ENCODE data around the gene RNF223. TPM values are rescaled to one million over a fixed set of nuclear protein-coding genes. Genes with fewer than 3 reads are reported as not detected.
"Not testable (repeated sequence)": the region's sequence is repeated elsewhere in the genome, so short reads cannot be mapped to it uniquely, and the experiment has no call there.

RNF223 gene
- total and polyA plus RNA-seq, 4 donors = 0.20 TPM; not detected in 3

GRCh38 chr1:1030867-1031658 lies 43.0 kb downstream of the RNF223 start:
- not testable (repeated sequence) for H3K9me3 ChIP-seq (ENCODE audit: control insufficient read depth, insufficient read depth, low read length); H3K4me3 ChIP-seq (ENCODE audit: low read depth, low read length); H3K27me3 ChIP-seq (ENCODE audit: control insufficient read depth, insufficient read depth, low read length); H3K27ac ChIP-seq (ENCODE audit: low read depth, low read length)
- 46% methylated on average over 7 of the region's 7 CpGs for WGBS (ENCODE audit: insufficient coverage)
- peak in 1 of 6 donors; percentile 32 for DNase-seq (ENCODE audit: low read depth in 4 of 6, low spot score in 6 of 6)
- Histone ChIP-seq H3K4me1 (ENCODE audit: control insufficient read depth, insufficient read depth, low read length) (peaks cover 63% of the 10 kb centered on the region), H3K36me3 (ENCODE audit: control insufficient read depth, insufficient read depth, low read length) (peaks cover 56% of the 10 kb centered on the region)

GRCh38 chr1:1027791-1028190 lies 46.3 kb downstream of the RNF223 start:
- WGBS (ENCODE audit: insufficient coverage) = 78% methylated on average over 8 of the region's 17 CpGs
- Histone ChIP-seq H3K9me3 (ENCODE audit: control insufficient read depth, insufficient read depth, low read length) (no peaks in the 10 kb centered on the region), H3K4me1 (ENCODE audit: control insufficient read depth, insufficient read depth, low read length) (peaks cover 73% of the 10 kb centered on the region), H3K27me3 (ENCODE audit: control insufficient read depth, insufficient read depth, low read length) (no peaks in the 10 kb centered on the region), H3K36me3 (ENCODE audit: control insufficient read depth, insufficient read depth, low read length) (peaks cover 73% of the 10 kb centered on the region), H3K27ac (ENCODE audit: low read depth, low read length) (no peak overlapping the region), H3K4me3 (ENCODE audit: low read depth, low read length) (no peak overlapping the region)
- no peak for DNase-seq (ENCODE audit: low read depth in 4 of 6, low spot score in 6 of 6)

GRCh38 chr1:1026599-1027413 lies 47.3 kb downstream of the RNF223 start:
- Histone ChIP-seq H3K4me3 (ENCODE audit: low read depth, low read length) (no peak overlapping the region), H3K36me3 (ENCODE audit: control insufficient read depth, insufficient read depth, low read length) (peaks cover 74% of the 10 kb centered on the region), H3K9me3 (ENCODE audit: control insufficient read depth, insufficient read depth, low read length) (no peaks in the 10 kb centered on the region), H3K27ac (ENCODE audit: low read depth, low read length) (no peak overlapping the region), H3K4me1 (ENCODE audit: control insufficient read depth, insufficient read depth, low read length) (peaks cover 73% of the 10 kb centered on the region), H3K27me3 (ENCODE audit: control insufficient read depth, insufficient read depth, low read length) (no peaks in the 10 kb centered on the region)
- no peak for DNase-seq (ENCODE audit: low read depth in 4 of 6, low spot score in 6 of 6)
- 50% methylated on average over 18 of the region's 21 CpGs for WGBS (ENCODE audit: insufficient coverage)

- H3K36me3 ChIP-seq (ENCODE audit: control insufficient read depth, insufficient read depth, low read length) = peaks cover 74% of the 10 kb centered on the region
- DNase-seq (ENCODE audit: low read depth in 4 of 6, low spot score in 6 of 6) = no peak
- H3K9me3 ChIP-seq (ENCODE audit: control insufficient read depth, insufficient read depth, low read length) = no peaks in the 10 kb centered on the region
- no peak overlapping the region for H3K27ac ChIP-seq (ENCODE audit: low read depth, low read length)
- H3K4me1 ChIP-seq (ENCODE audit: control insufficient read depth, insufficient read depth, low read length) = peaks cover 73% of the 10 kb centered on the region
- H3K27me3 ChIP-seq (ENCODE audit: control insufficient read depth, insufficient read depth, low read length) = no peaks in the 10 kb centered on the region
- WGBS (ENCODE audit: insufficient coverage) = 73% methylated on average over 7 of the region's 10 CpGs
- no peak overlapping the region for H3K4me3 ChIP-seq (ENCODE audit: low read depth, low read length)
These were observed 48.4 kb downstream of the RNF223 start for GRCh38 chr1:1025730-1026129.

GRCh38 chr1:1024771-1025699 lies 49.1 kb downstream of the RNF223 start:
- no peak overlapping the region for H3K4me3 ChIP-seq (ENCODE audit: low read depth, low read length)
- no peaks in the 10 kb centered on the region for H3K27me3 ChIP-seq (ENCODE audit: control insufficient read depth, insufficient read depth, low read length)
- peaks cover 76% of the 10 kb centered on the region for H3K4me1 ChIP-seq (ENCODE audit: control insufficient read depth, insufficient read depth, low read length)
- H3K36me3 ChIP-seq (ENCODE audit: control insufficient read depth, insufficient read depth, low read length) = peaks cover 74% of the 10 kb centered on the region
- H3K27ac ChIP-seq (ENCODE audit: low read depth, low read length) = peak overlapping the region; percentile 71
- no peaks in the 10 kb centered on the region for H3K9me3 ChIP-seq (ENCODE audit: control insufficient read depth, insufficient read depth, low read length)
- WGBS (ENCODE audit: insufficient coverage) = 32% methylated on average over 23 of the region's 31 CpGs
- DNase-seq (ENCODE audit: low read depth in 4 of 6, low spot score in 6 of 6) = peak in 2 of 6 donors; percentile 46 to 77

- H3K4me1 ChIP-seq (ENCODE audit: control insufficient read depth, insufficient read depth, low read length) = peaks cover 76% of the 10 kb centered on the region
- 80% methylated on average over 9 of the region's 9 CpGs for WGBS (ENCODE audit: insufficient coverage)
- DNase-seq (ENCODE audit: low read depth in 4 of 6, low spot score in 6 of 6) = no peak
- no peak overlapping the region for H3K4me3 ChIP-seq (ENCODE audit: low read depth, low read length)
- H3K36me3 ChIP-seq (ENCODE audit: control insufficient read depth, insufficient read depth, low read length) = peaks cover 74% of the 10 kb centered on the region
- no peaks in the 10 kb centered on the region for H3K27me3 ChIP-seq (ENCODE audit: control insufficient read depth, insufficient read depth, low read length)
- H3K9me3 ChIP-seq (ENCODE audit: control insufficient read depth, insufficient read depth, low read length) = no peaks in the 10 kb centered on the region
- peak overlapping the region; percentile 71 for H3K27ac ChIP-seq (ENCODE audit: low read depth, low read length)
These were observed 49.8 kb downstream of the RNF223 start for GRCh38 chr1:1024149-1024770.

GRCh38 chr1:1023700-1024099 lies 50.4 kb downstream of the RNF223 start:
- peaks cover 82% of the 10 kb centered on the region for H3K4me1 ChIP-seq (ENCODE audit: control insufficient read depth, insufficient read depth, low read length)
- WGBS (ENCODE audit: insufficient coverage) = 65% methylated on average over 13 of the region's 13 CpGs
- no peak overlapping the region for H3K27ac ChIP-seq (ENCODE audit: low read depth, low read length)
- DNase-seq (ENCODE audit: low read depth in 4 of 6, low spot score in 6 of 6) = no peak
- H3K4me3 ChIP-seq (ENCODE audit: low read depth, low read length) = no peak overlapping the region
- peaks cover 71% of the 10 kb centered on the region for H3K36me3 ChIP-seq (ENCODE audit: control insufficient read depth, insufficient read depth, low read length)
- H3K27me3 ChIP-seq (ENCODE audit: control insufficient read depth, insufficient read depth, low read length) = no peaks in the 10 kb centered on the region
- no peaks in the 10 kb centered on the region for H3K9me3 ChIP-seq (ENCODE audit: control insufficient read depth, insufficient read depth, low read length)

- H3K27ac ChIP-seq (ENCODE audit: low read depth, low read length) = no peak overlapping the region
- no peaks in the 10 kb centered on the region for H3K9me3 ChIP-seq (ENCODE audit: control insufficient read depth, insufficient read depth, low read length)
- DNase-seq (ENCODE audit: low read depth in 4 of 6, low spot score in 6 of 6) = no peak
- H3K4me1 ChIP-seq (ENCODE audit: control insufficient read depth, insufficient read depth, low read length) = peaks cover 77% of the 10 kb centered on the region
- H3K36me3 ChIP-seq (ENCODE audit: control insufficient read depth, insufficient read depth, low read length) = peaks cover 61% of the 10 kb centered on the region
- no peaks in the 10 kb centered on the region for H3K27me3 ChIP-seq (ENCODE audit: control insufficient read depth, insufficient read depth, low read length)
- H3K4me3 ChIP-seq (ENCODE audit: low read depth, low read length) = no peak overlapping the region
- WGBS (ENCODE audit: insufficient coverage) = 84% methylated on average over 16 of the region's 27 CpGs
These were observed 51.6 kb downstream of the RNF223 start for GRCh38 chr1:1022302-1023009.
